22Rv1 (cell line): ENCODE measurements around the gene SLC11A1.

Experiments used
- CTCF ChIP-seq: fragments of 450-650 bp; IDR thresholded peaks from 2 replicates; pipeline ENCODE4 v1.5.1; 2017; ENCODE audit warnings: mild to moderate bottlenecking
- ZFX ChIP-seq: fragments of 450-650 bp; IDR thresholded peaks from 2 replicates; pipeline ENCODE4 v1.6.1; 2017; ENCODE audit warnings: antibody characterized with exemption, borderline replicate concordance

GRCh38 chr2:218397820-218398436 lies 15.9 kb downstream of the SLC11A1 start:
- no peak for TF ChIP-seq CTCF
- TF ChIP-seq ZFX, result no peak
